ENCODE measurements around the gene HES6.

GRCh38 chr2:238207006-238207405 lies 32.8 kb downstream of the HES6 start:
- no peak for TF ChIP-seq SP1 (IDR thresholded peaks at IDR 0.05)
- TF ChIP-seq ELF4 (IDR thresholded peaks at IDR 0.05): no peak
- TF ChIP-seq HDGF (IDR thresholded peaks at IDR 0.05; ENCODE audit: borderline replicate concordance): no peak
- TF ChIP-seq FOXA1 (IDR thresholded peaks at IDR 0.05): no peak
- no peak for TF ChIP-seq FOXK2 (IDR thresholded peaks at IDR 0.05)
- TF ChIP-seq CTBP1 (IDR thresholded peaks at IDR 0.05; ENCODE audit: borderline replicate concordance): no peak
- TF ChIP-seq BHLHE40 (IDR thresholded peaks at IDR 0.05; ENCODE audit: borderline replicate concordance): no peak
- no peak for TF ChIP-seq NFRKB (IDR thresholded peaks at IDR 0.05)
- TF ChIP-seq SUZ12 (IDR thresholded peaks at IDR 0.05): no peak
- no peak for TF ChIP-seq FOXM1 (IDR thresholded peaks at IDR 0.05; ENCODE audit: borderline replicate concordance)

Data from HEK293T (cell line).